GM12878 (cell line): Measurements from ENCODE around the gene AIF1. TPM values are rescaled to one million over a fixed set of nuclear protein-coding genes. Genes with fewer than 3 reads are reported as not detected.

Source experiments
- ASH2L ChIP-seq: fragments of 300-600, 200-600 bp; sonication (generic); IDR thresholded peaks from 2 replicates; pipeline ENCODE4 v1.6.1; 2017; ENCODE audit warnings: low read depth, mild to moderate bottlenecking, borderline replicate concordance
- CBFB ChIP-seq: IDR thresholded peaks from 2 replicates; pipeline ENCODE4 v1.6.1; 2016; ENCODE audit warnings: antibody characterized with exemption, low read depth
- CBX5 ChIP-seq: sonication (generic); IDR thresholded peaks from 2 replicates; pipeline ENCODE4 v1.6.1; 2016; ENCODE audit warnings: low read depth, moderate library complexity, mild to moderate bottlenecking, inconsistent platforms
- HCFC1 ChIP-seq: fragments of 150-350 bp; IDR thresholded peaks from 2 replicates; pipeline ENCODE4 v1.6.1; 2014; ENCODE audit warnings: low read length
- IKZF1 ChIP-seq: fragments of 450-650 bp; conservative IDR thresholded peaks from 2 replicates; pipeline ENCODE4 v1.6.1; 2017; ENCODE audit warnings: antibody characterized with exemption, mild to moderate bottlenecking
- POLR2AphosphoS5 ChIP-seq: IDR thresholded peaks from 2 replicates; pipeline ENCODE4 v1.6.1; 2011; ENCODE audit warnings: mild to moderate bottlenecking, low read length, inconsistent platforms
- RCOR1 ChIP-seq: conservative IDR thresholded peaks from 2 replicates; pipeline ENCODE4 v1.6.1; 2012; ENCODE audit warnings: low read depth, low read length, improper control_type of control experiment
- SREBF1 ChIP-seq: IDR thresholded peaks from 2 replicates; pipeline ENCODE4 v1.6.1; 2012; ENCODE audit warnings: mild to moderate bottlenecking, low read length
- TCF12 ChIP-seq: IDR thresholded peaks from 2 replicates; pipeline ENCODE4 v1.6.1; 2011; ENCODE audit warnings: low read depth, mild to moderate bottlenecking, low read length
- ZBTB40 ChIP-seq: fragments of 450-650 bp; IDR thresholded peaks from 2 replicates; pipeline ENCODE4 v1.6.1; 2016; ENCODE audit warnings: mild to moderate bottlenecking, moderate library complexity, borderline replicate concordance
- polyA plus RNA-seq, 11 experiments: library from polyadenylated mRNA; depleted of rRNA in 4 of 11; unstranded in 6 of 11; stranded (reverse) in 5 of 11; fragments of >200 nt; fragmentation: Nextera tagmentation in 4 of 11; fragmentation: Illumina TruSeq in 1 of 11; extraction: Ambion mirVana in 4 of 11; extraction: Trizol in 1 of 11; gene quantifications; 1 replicate in 1 of 11; 2 replicates in 10 of 11; pipeline versions ENCODE4 v1.2.1 to v1.2.3, GENCODE V29; 2011 to 2016; ENCODE audit warnings: inconsistent platforms in 2 of 11, missing spikeins in 2 of 11, low read depth in 1 of 11
- total RNA-seq, 4 experiments: library from RNA; depleted of rRNA in 3 of 4; stranded (reverse); fragments of >200 nt in 3 of 4; fragmentation: Illumina TruSeq in 1 of 4; extraction: Trizol in 1 of 4; gene quantifications; 2 replicates each; pipeline versions ENCODE4 v1.2.1 to v1.2.3, GENCODE V29; 2013 to 2021
- TF ChIP-seq, protein P1 (sequence below): fragments of 450-650 bp; IDR thresholded peaks from 2 replicates; pipeline ENCODE4 v1.6.1; 2018; ENCODE audit warnings: mild to moderate bottlenecking, low read depth, moderate library complexity; ENCODE audit not compliant: partially characterized antibody
- TF ChIP-seq, protein P2 (sequence below): fragments of 450-650 bp; IDR thresholded peaks from 2 replicates; pipeline ENCODE4 v1.6.1; 2017; ENCODE audit warnings: mild to moderate bottlenecking, moderate library complexity

AIF1 gene
- total and polyA plus RNA-seq, 10 of the 15 experiments (the other 5 are each of a cell fraction or from before 2014, with no cell fraction given): 1.9 to 256 (median 134) TPM

DNA sequence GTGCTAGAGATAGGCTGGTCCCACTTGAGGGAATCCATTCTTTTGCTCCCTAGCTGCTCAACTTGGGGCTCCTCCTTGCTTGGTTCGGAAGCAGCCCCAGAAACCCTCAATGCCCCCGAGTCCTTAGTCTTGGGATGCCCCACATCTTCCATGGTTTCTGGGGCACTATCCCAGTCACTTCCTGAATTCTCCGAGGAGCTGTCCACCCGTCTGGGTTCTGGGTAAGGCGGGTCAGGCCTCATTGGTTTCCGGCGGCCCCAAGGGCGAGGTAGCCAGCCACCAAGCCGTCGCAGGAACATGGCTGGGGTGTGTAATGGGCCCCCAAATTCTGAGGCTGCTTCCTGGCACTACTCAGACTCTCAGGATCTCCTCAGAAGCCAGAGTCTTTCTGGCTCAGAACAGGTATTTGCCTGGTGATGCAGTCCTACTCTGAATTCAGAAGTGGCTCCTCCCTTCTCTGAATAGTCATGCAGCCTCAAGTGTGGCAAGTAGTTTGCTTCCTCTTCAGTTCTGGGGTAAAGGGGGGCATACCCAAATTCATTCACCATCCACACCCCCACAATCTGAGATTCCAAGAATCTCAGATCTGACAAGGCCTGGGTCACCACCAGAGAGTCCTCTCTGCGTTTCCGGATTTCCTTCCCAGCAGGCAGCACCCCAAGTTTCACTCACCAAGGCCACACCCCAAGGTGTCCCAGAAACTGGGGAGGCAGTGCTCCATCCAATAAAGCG is 44.8 kb downstream of the AIF1 start (continued):
- TF ChIP-seq SREBF1 (no peak), TCF12 (no peak), ZBTB40 (no peak), IKZF1 (peak; percentile 38; the same call in 1 of the 2 replicates), CBFB (no peak), POLR2AphosphoS5 (no peak; the same call in 1 of the 2 replicates), HCFC1 (no peak), ASH2L (no peak), RCOR1 (no peak), CBX5 (no peak)
- TF ChIP-seq, protein P1, sequence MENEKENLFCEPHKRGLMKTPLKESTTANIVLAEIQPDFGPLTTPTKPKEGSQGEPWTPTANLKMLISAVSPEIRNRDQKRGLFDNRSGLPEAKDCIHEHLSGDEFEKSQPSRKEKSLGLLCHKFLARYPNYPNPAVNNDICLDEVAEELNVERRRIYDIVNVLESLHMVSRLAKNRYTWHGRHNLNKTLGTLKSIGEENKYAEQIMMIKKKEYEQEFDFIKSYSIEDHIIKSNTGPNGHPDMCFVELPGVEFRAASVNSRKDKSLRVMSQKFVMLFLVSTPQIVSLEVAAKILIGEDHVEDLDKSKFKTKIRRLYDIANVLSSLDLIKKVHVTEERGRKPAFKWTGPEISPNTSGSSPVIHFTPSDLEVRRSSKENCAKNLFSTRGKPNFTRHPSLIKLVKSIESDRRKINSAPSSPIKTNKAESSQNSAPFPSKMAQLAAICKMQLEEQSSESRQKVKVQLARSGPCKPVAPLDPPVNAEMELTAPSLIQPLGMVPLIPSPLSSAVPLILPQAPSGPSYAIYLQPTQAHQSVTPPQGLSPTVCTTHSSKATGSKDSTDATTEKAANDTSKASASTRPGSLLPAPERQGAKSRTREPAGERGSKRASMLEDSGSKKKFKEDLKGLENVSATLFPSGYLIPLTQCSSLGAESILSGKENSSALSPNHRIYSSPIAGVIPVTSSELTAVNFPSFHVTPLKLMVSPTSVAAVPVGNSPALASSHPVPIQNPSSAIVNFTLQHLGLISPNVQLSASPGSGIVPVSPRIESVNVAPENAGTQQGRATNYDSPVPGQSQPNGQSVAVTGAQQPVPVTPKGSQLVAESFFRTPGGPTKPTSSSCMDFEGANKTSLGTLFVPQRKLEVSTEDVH: no peak
- TF ChIP-seq, protein P2, sequence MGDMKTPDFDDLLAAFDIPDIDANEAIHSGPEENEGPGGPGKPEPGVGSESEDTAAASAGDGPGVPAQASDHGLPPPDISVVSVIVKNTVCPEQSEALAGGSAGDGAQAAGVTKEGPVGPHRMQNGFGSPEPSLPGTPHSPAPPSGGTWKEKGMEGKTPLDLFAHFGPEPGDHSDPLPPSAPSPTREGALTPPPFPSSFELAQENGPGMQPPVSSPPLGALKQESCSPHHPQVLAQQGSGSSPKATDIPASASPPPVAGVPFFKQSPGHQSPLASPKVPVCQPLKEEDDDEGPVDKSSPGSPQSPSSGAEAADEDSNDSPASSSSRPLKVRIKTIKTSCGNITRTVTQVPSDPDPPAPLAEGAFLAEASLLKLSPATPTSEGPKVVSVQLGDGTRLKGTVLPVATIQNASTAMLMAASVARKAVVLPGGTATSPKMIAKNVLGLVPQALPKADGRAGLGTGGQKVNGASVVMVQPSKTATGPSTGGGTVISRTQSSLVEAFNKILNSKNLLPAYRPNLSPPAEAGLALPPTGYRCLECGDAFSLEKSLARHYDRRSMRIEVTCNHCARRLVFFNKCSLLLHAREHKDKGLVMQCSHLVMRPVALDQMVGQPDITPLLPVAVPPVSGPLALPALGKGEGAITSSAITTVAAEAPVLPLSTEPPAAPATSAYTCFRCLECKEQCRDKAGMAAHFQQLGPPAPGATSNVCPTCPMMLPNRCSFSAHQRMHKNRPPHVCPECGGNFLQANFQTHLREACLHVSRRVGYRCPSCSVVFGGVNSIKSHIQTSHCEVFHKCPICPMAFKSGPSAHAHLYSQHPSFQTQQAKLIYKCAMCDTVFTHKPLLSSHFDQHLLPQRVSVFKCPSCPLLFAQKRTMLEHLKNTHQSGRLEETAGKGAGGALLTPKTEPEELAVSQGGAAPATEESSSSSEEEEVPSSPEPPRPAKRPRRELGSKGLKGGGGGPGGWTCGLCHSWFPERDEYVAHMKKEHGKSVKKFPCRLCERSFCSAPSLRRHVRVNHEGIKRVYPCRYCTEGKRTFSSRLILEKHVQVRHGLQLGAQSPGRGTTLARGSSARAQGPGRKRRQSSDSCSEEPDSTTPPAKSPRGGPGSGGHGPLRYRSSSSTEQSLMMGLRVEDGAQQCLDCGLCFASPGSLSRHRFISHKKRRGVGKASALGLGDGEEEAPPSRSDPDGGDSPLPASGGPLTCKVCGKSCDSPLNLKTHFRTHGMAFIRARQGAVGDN: no peak
